ENCODE results near the gene SDC3. TPM values are rescaled to one million over a fixed set of nuclear protein-coding genes. Genes with fewer than 3 reads are reported as not detected.

SDC3 gene
- total and polyA plus RNA-seq, 10 of the 15 experiments (the other 5 are each of a cell fraction or from before 2014, with no cell fraction given) = under 0.01 to 0.46 (median 0.07) TPM; not detected in 2

GRCh38 chr1:30895944-30896660 is 12.5 kb downstream of the SDC3 start:
- ChIA-PET SMC1A (ENCODE audit: uncharacterized antibody, unreplicated experiment) (interaction anchor here (0.7 kb wide), 1 partner anchor 15 kb away, joined by 3 read pairs; no protein-coding TSS in a partner anchor), CTCF (no interaction called here), RAD21 (ENCODE audit: unreplicated experiment) (interaction anchor here (1.0 kb wide), 1 partner anchor 15 kb away, joined by 3 read pairs; no protein-coding TSS in a partner anchor), POLR2A (no interaction called here)
- Histone ChIP-seq H3K27me3 (replicated peaks in 1 of 2; ENCODE audit: control insufficient read depth in 2 of 2, insufficient read depth in 2 of 2, low read length in 1 of 2) (no peaks in the 10 kb centered on the region; a peak in 3 of 4 replicates), H4K20me1 (ENCODE audit: control insufficient read depth, insufficient read depth) (no peaks in the 10 kb centered on the region), H3K9me3 (replicated peaks; ENCODE audit: control insufficient read depth, insufficient read depth, low read length) (no peaks in the 10 kb centered on the region), H3K4me2 (ENCODE audit: control insufficient read depth, insufficient read depth) (no peak overlapping the region), H3K27ac (ENCODE audit: control insufficient read depth, insufficient read depth) (no peak overlapping the region), H3K9ac (ENCODE audit: control insufficient read depth, insufficient read depth, low read length) (no peak overlapping the region), H3K4me1 (ENCODE audit: control insufficient read depth, insufficient read depth, low read length) (no peaks in the 10 kb centered on the region), H3K79me2 (ENCODE audit: control insufficient read depth, insufficient read depth, low read length) (no peaks in the 10 kb centered on the region), H3K36me3 (ENCODE audit: control insufficient read depth in 2 of 2, insufficient read depth in 2 of 2, low read length in 1 of 2) (no peaks in the 10 kb centered on the region), H2AFZ (ENCODE audit: control insufficient read depth, low read depth, low read length) (no peak overlapping the region), H3K4me3 (no peak overlapping the region)
- TF ChIP-seq EED (IDR thresholded peaks at IDR 0.05; ENCODE audit: low read depth) (no peak), ZNF384 (IDR thresholded peaks at IDR 0.05; ENCODE audit: borderline replicate concordance, low read depth, low read length) (no peak), SKIL (IDR thresholded peaks at IDR 0.05; ENCODE audit: low read depth, poor library complexity, severe bottlenecking) (no peak), CEBPB (IDR thresholded peaks at IDR 0.05; ENCODE audit: borderline replicate concordance in 1 of 2, low read depth in 2 of 2, low read length in 2 of 2) (no peak), CHD2 (IDR thresholded peaks at IDR 0.05; ENCODE audit: borderline replicate concordance, low read depth, low read length) (no peak), SREBF2 (IDR thresholded peaks at IDR 0.05; ENCODE audit: low read length) (no peak), ZNF207 (IDR thresholded peaks at IDR 0.05; ENCODE audit: borderline replicate concordance) (no peak), RB1 (IDR thresholded peaks at IDR 0.05; ENCODE audit: borderline replicate concordance) (no peak), NR2C2 (IDR thresholded peaks at IDR 0.05; ENCODE audit: borderline replicate concordance, control insufficient read depth, insufficient read length, low read depth) (no peak), BRCA1 (IDR thresholded peaks at IDR 0.05; ENCODE audit: low read depth, low read length) (no peak), ZZZ3 (IDR thresholded peaks at IDR 0.05; ENCODE audit: control insufficient read depth, insufficient read length, low read depth) (no peak), BHLHE40 (IDR thresholded peaks at IDR 0.05; ENCODE audit: borderline replicate concordance in 1 of 2, low read depth in 2 of 2, low read length in 1 of 2) (no peak), ZNF274 (IDR thresholded peaks at IDR 0.05; ENCODE audit: insufficient read depth, insufficient read length) (no peak), MXI1 (IDR thresholded peaks at IDR 0.05; ENCODE audit: low read depth, low read length) (no peak)
- DNase-seq (ENCODE audit: low read depth, low spot score) = no peak
- BruUV-seq (replicated peaks) = no TSS peak
- no peak for FAIRE-seq
- 49% methylated on average over 5 of the region's 6 CpGs for whole genome bisulfite sequencing (ENCODE audit: insufficient coverage, insufficient replicate concordance, low lambda C conversion rate, missing lambda C conversion rate)
- intact Hi-C loops (cut with micrococcal nuclease; ENCODE audit: unreplicated experiment) = no loop called here
- ATAC-seq = no peak
- in situ Hi-C loops (cut with MboI) = no loop called here
